Tibial nerve (tissue), 4 donors: ENCODE measurements around the gene TMEM186. TPM values are rescaled to one million over a fixed set of nuclear protein-coding genes. Genes with fewer than 3 reads are reported as not detected.

Source experiments
- total RNA-seq, 4 donors: library from RNA; depleted of rRNA; stranded (reverse); fragments of >200 nt; gene quantifications; one replicate each; pipeline ENCODE4 v1.1.0, GENCODE V29; 2016

The TMEM186 gene
- total RNA-seq, 4 donors from 2014 or later, result 5.7 to 9.6 (median 7.2) TPM

Other genes with a start within 250 kb of the TMEM186 start
- gene TMEM114, start 207.1 kb downstream of the TMEM186 start, total RNA-seq, result not detected
- gene METTL22, start 175.9 kb downstream of the TMEM186 start, total RNA-seq, result 10 to 100 TPM; 34.3 to 69.5 (median 46.6) TPM
- 10 to 100 TPM in 3 of 4 donors, 1 to 10 TPM in 1; 9.6 to 24.0 (median 21.3) TPM for gene ABAT, start 123.0 kb downstream of the TMEM186 start, total RNA-seq
- gene PMM2, start 200 bp upstream of the TMEM186 start, total RNA-seq, result 10 to 100 TPM; 37.6 to 73.8 (median 52.7) TPM
- 100 to 1,000 TPM in 3 of 4 donors, 10 to 100 TPM in 1; 90.6 to 169 (median 160) TPM for gene CARHSP1, start 71.4 kb upstream of the TMEM186 start, total RNA-seq
- not detected for gene LITAFD, start 84.7 kb upstream of the TMEM186 start, total RNA-seq
- 100 to 1,000 TPM in 1 of 4 donors, 10 to 100 TPM in 3; 83.4 to 114 (median 89.6) TPM for gene USP7, start 166.3 kb upstream of the TMEM186 start, total RNA-seq